ENCODE measurements around the gene MGAT3. TPM values are rescaled to one million over a fixed set of nuclear protein-coding genes. Genes with fewer than 3 reads are reported as not detected.

The MGAT3 gene
- total RNA-seq, 1 experiment from 2014 or later, result 5.0 TPM

DNA sequence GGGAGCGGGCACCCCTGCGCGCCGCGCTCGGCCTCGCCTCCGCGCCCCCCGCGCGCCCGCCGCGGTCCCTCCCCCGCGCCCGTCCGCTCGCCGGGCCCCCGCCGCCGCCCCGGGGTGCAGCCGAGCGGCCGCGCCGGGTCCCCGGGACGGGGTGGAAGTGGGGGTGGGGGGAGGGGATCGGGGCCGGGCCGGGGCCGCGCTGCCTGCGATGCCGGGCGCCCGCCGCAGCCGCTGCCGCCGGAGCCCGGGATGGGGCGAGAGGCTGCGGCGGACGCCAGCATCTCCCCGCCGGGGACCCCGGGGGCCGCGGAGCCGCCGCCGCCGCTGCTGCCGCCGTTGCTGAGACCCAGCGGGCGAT, 365 bp downstream of the MGAT3 start:
- Mint-ChIP-seq H3K27me3 (ENCODE audit: low read depth) (peaks cover 76% of the 10 kb centered on the region), H3K4me3 (no peak overlapping the region), H3K9me3 (no peaks in the 10 kb centered on the region), H3K4me1 (peaks cover 25 to 34% of the 10 kb centered on the region in 2 experiments), H3K36me3 (ENCODE audit: insufficient read depth in 1 of 3, low read depth in 3 of 3) (peaks cover 0 to 3% (median 0%) of the 10 kb centered on the region in 3 experiments; a peak in 1 of 7 replicates), H3K27ac (no peak overlapping the region)
- Histone ChIP-seq H4K20me1 (ENCODE audit: control insufficient read depth, insufficient read depth, insufficient read length) (no peaks in the 10 kb centered on the region), H3K56ac (ENCODE audit: insufficient read length, low read depth, low read length) (no peak overlapping the region), H2BK12ac (ENCODE audit: insufficient read length, low read depth, low read length) (no peak overlapping the region), H3K4me2 (ENCODE audit: insufficient read depth, insufficient read length, low read length) (no peak overlapping the region), H2BK120ac (ENCODE audit: low read depth, low read length, poor library complexity, severe bottlenecking) (no peak overlapping the region), H2AFZ (ENCODE audit: low read length) (no peak overlapping the region), H2AK5ac (ENCODE audit: insufficient read length, low read length) (no peak overlapping the region), H3K79me2 (ENCODE audit: insufficient read depth, low read length) (no peaks in the 10 kb centered on the region), H3K9me3 (ENCODE audit: control insufficient read depth, low read depth, low read length) (no peaks in the 10 kb centered on the region), H3K27me3 (ENCODE audit: insufficient read depth, low read length) (peaks cover 5% of the 10 kb centered on the region; the same call in 1 of the 2 replicates), H4K5ac (ENCODE audit: insufficient read length, low read depth, low read length) (no peak overlapping the region), H3K4me1 (ENCODE audit: insufficient read depth, low read length) (0 out of 2 replicates have a peak, but pooled peaks cover 2% of the 10 kb centered on the region), H3K18ac (ENCODE audit: insufficient read length, low read depth, low read length) (no peak overlapping the region), H3K23ac (ENCODE audit: insufficient read length, low read depth, low read length) (no peak overlapping the region), H3K4ac (ENCODE audit: low read depth, low read length) (no peak overlapping the region), H2BK15ac (ENCODE audit: low read depth, low read length) (no peak overlapping the region), H3K27ac (ENCODE audit: insufficient read length, low read depth, low read length) (no peak overlapping the region), H3K23me2 (ENCODE audit: insufficient read length, low read depth, low read length, poor library complexity, severe bottlenecking) (peaks cover 3% of the 10 kb centered on the region), H3K14ac (ENCODE audit: insufficient read depth, low read length) (no peak overlapping the region), H2BK5ac (ENCODE audit: insufficient read length, low read length) (no peak overlapping the region), H4K8ac (replicated peaks; ENCODE audit: insufficient read length, low read depth, low read length) (no peak overlapping the region), H3K79me1 (ENCODE audit: insufficient read depth, low read depth, low read length, poor library complexity, severe bottlenecking) (no peaks in the 10 kb centered on the region), H4K91ac (ENCODE audit: insufficient read length, low read depth, low read length) (no peak overlapping the region), H2BK20ac (ENCODE audit: low read depth, low read length, poor library complexity, severe bottlenecking) (no peak overlapping the region), H3K9ac (ENCODE audit: extremely low read depth, insufficient read length, low read length) (no peak overlapping the region), H3T11ph (ENCODE audit: low read length) (no peak overlapping the region)
- no peak for DNase-seq
- WGBS (ENCODE audit: extremely low coverage, insufficient read length, low lambda C conversion rate), result no CpG with 5 or more reads among the region's 63 CpGs
- TF ChIP-seq, protein P1, sequence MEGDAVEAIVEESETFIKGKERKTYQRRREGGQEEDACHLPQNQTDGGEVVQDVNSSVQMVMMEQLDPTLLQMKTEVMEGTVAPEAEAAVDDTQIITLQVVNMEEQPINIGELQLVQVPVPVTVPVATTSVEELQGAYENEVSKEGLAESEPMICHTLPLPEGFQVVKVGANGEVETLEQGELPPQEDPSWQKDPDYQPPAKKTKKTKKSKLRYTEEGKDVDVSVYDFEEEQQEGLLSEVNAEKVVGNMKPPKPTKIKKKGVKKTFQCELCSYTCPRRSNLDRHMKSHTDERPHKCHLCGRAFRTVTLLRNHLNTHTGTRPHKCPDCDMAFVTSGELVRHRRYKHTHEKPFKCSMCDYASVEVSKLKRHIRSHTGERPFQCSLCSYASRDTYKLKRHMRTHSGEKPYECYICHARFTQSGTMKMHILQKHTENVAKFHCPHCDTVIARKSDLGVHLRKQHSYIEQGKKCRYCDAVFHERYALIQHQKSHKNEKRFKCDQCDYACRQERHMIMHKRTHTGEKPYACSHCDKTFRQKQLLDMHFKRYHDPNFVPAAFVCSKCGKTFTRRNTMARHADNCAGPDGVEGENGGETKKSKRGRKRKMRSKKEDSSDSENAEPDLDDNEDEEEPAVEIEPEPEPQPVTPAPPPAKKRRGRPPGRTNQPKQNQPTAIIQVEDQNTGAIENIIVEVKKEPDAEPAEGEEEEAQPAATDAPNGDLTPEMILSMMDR (conservative IDR thresholded peaks at IDR 0.05), result no peak

Measured in H9 (cell line).